Right cardiac atrium (tissue), 5 donors: ENCODE results near the gene CENPK. TPM values are rescaled to one million over a fixed set of nuclear protein-coding genes. Genes with fewer than 3 reads are reported as not detected.

Source experiments
- ATAC-seq, 2 donors: fragments of 200-7000 bp; cut with Tn5 transposase; one replicate each; pipeline versions ENCODE4 v1.8.0 to v1.9.1; 2020; ENCODE audit warnings: moderate library complexity in 2 of 2, mild to moderate bottlenecking in 1 of 2
- DNase-seq, 3 donors: peaks; one replicate each; pipeline ENCODE4 v3.0.0-alpha.2; 2020
- H3K27ac ChIP-seq: one replicate; pipeline ENCODE4 v1.5.1; 2013; ENCODE audit warnings: mild to moderate bottlenecking, low read length, control low read depth, moderate library complexity
- H3K27me3 ChIP-seq: one replicate; pipeline ENCODE4 v1.6.1; 2013; ENCODE audit not compliant: control insufficient read depth, insufficient read depth
- H3K4me1 ChIP-seq: one replicate; pipeline ENCODE4 v1.6.1; 2013; ENCODE audit warnings: low read length; ENCODE audit not compliant: control insufficient read depth, insufficient read depth
- H3K4me3 ChIP-seq: one replicate; pipeline ENCODE4 v1.5.1; 2013; ENCODE audit warnings: low read length, control low read depth
- H3K9me3 ChIP-seq: one replicate; pipeline ENCODE4 v1.6.1; 2013; ENCODE audit warnings: low read length; ENCODE audit not compliant: control insufficient read depth
- WGBS: extraction: QIAGEN DNeasy Blood & Tissue Kit; methylation state at CpG from one replicate; pipeline ENCODE4 v1.1.7; 2013; 5-methylcytosine and 5-hydroxymethylcytosine counted together
- intact Hi-C, 4 donors: fragments of 100-400 bp; cut with DNase I; formaldehyde crosslinking; loops; one replicate each; pipeline versions ENCODE4 v1.11.0 to v1.14.0; 2022 to 2023
- polyA plus RNA-seq: library from polyadenylated mRNA; stranded (reverse); fragments of 200-250 nt; gene quantifications from one replicate; pipeline ENCODE4 v1.2.3, GENCODE V29; 2013
- total RNA-seq, 4 donors: library from RNA; stranded (reverse); fragmentation: NEBNext Ultra II Directional; extraction: Animal tissue kit (Norgen Biotek cat#: 25700); gene quantifications; one replicate each; pipeline ENCODE4 v1.2.1, GENCODE V29; 2021
- donor health status: healthy with polysubstance abuse.
- donor health status: DM: no; HTN: yes; CAD: no.
- donor health status: DM: no; HTN: no; CAD: no.
- donor health status: DM: no; HTN: yes; CAD: no; lungs with severe emphysema.
- donor health status: DM: yes; HTN: yes; CAD: no.

The CENPK gene
- total and polyA plus RNA-seq, 5 donors, result 0.28 to 1.1 (median 0.86) TPM

DNA sequence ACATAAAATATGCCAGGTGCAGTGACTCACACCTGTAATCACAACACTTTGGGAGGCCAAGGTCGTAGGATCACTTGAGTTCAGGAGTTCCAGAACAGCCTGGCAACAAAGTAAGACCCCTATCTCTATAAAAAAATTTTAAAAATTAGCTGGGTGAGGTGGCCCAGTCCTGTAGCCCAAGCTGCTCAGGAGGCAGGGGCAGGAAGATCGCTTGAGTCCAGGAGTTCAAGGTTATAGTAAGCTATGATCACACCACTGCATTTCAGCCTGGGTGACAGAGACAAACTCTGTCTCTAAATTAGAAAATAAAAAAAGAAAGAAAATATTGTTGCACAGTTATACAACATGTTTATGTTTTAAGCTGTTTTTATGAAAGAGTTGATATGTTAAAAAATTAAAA is 6.8 kb downstream of the CENPK start:
- H3K27ac ChIP-seq, result no peak overlapping the region
- intact Hi-C loops, result no loop called here
- DNase-seq, result no peak
- no peaks in the 10 kb centered on the region for H3K27me3 ChIP-seq
- 95% methylated on average over 2 of the region's 2 CpGs for WGBS
- H3K4me1 ChIP-seq, result no peaks in the 10 kb centered on the region
- no peaks in the 10 kb centered on the region for H3K9me3 ChIP-seq
- no peak overlapping the region for H3K4me3 ChIP-seq
- no peak for ATAC-seq

DNA sequence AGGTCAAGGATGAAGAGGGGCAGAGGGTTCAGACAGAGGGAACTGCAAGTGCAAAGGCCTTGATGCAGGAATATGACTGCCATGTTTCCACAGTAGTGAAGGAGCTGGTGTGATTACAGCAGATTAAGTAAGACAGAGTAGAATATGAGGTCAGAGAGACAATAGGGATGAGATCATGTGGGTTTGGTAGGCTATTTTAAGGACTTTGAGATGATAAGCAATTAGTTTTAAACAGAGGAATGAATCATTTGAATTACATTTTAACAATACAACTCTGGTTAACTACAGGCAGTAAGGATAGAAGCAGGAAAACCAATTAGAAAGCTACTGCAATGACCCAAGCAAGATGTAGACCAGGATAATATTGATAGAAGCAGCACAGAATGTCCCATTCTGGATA is 7.7 kb downstream of the CENPK start:
- no peak for ATAC-seq
- H3K4me3 ChIP-seq, result no peak overlapping the region
- no peaks in the 10 kb centered on the region for H3K27me3 ChIP-seq
- no peak overlapping the region for H3K27ac ChIP-seq
- no peaks in the 10 kb centered on the region for H3K9me3 ChIP-seq
- intact Hi-C loops, result no loop called here
- no peak for DNase-seq
- no peaks in the 10 kb centered on the region for H3K4me1 ChIP-seq

DNA sequence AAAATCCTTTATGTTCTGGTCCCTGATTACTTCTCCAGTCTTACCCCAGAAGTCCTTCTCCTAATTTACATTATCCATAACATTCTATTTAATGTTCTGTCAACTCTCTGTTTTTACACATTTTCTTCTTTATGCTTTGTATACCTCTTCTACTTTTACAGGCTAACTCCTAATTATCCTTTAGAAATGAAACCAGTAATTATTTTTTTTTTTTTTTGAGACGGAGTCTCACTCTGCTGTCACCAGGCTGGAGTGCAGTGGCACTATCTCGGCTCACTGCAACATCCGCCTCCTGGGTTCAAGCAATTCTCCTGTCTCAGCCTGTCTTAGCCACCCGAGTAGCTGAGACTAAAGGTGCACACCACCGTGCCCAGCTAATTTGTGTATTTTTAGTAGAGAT is 9.0 kb downstream of the CENPK start:
- 89% methylated on average over 5 of the region's 5 CpGs for WGBS
- no peak overlapping the region for H3K4me3 ChIP-seq
- H3K9me3 ChIP-seq, result no peaks in the 10 kb centered on the region
- intact Hi-C loops, result no loop called here
- H3K27me3 ChIP-seq, result no peaks in the 10 kb centered on the region
- H3K27ac ChIP-seq, result no peak overlapping the region
- DNase-seq (no peak), ATAC-seq (no peak)
- H3K4me1 ChIP-seq, result no peaks in the 10 kb centered on the region

DNA sequence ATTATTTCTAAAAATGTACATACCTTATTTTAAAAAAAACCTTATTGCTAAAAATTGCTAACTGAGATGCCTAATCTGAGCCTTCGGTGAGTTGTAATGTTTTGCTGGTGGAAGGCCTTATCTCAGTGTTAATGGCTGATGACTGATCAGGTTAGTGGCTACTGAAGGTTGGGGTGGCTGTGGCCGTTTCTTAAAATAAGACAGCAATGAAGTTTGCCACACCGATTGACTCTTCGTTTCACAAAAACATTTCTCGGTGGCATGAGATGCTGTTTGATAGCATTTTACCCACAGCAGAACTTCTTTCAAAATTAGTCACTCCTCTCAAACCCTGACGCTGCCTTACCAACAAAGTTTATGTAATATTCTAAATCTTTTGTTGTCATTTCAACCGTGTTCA is 14.7 kb downstream of the CENPK start:
- no peaks in the 10 kb centered on the region for H3K27me3 ChIP-seq
- DNase-seq (no peak), ATAC-seq (no peak)
- WGBS, result 95% methylated on average over 7 of the region's 7 CpGs
- H3K4me1 ChIP-seq, result no peaks in the 10 kb centered on the region
- H3K4me3 ChIP-seq, result no peak overlapping the region
- intact Hi-C loops, result no loop called here
- no peaks in the 10 kb centered on the region for H3K9me3 ChIP-seq
- no peak overlapping the region for H3K27ac ChIP-seq

DNA sequence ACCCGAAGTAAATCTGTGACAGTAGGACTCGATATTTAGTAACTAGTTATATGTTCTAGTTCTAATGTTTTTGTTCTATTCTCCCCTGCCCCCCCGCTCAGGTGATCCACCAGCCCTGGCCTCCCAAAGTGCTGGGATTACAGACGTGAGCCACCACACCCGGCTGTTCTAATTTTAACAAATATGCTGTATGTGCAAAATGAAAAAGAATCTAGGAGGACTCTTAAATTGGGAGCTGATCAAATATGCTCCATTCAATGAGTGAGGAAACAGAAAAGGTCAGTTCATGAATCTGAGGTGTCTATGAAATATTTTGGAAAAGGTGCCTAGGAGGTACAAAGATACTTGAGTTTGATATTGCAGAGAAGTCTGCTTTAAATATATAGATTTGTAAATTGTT is 16.8 kb downstream of the CENPK start:
- WGBS, result 90% methylated on average over 5 of the region's 5 CpGs
- intact Hi-C loops, result no loop called here

DNA sequence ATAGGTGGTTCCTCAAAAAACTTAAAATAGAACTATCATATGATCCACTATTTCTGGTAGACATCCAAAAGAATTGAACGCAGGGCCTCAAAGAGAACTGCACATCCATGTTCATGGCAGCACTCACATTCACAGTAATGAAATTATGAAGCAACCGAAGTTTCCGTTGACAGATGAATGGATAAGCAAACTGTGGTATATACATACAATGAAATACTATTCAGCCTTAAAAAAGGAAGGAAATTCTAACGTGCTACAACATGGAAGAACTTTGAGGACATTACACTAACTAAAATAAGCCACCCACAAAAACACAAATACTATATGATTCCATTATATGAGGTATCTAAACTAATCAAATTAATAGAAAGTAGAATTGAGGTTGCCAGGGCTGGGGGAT is 18.5 kb downstream of the CENPK start:
- Histone ChIP-seq H3K9me3 (no peaks in the 10 kb centered on the region), H3K27me3 (no peaks in the 10 kb centered on the region), H3K4me3 (no peak overlapping the region), H3K4me1 (no peaks in the 10 kb centered on the region), H3K27ac (no peak overlapping the region)
- ATAC-seq, result no peak
- intact Hi-C loops, result no loop called here
- no peak for DNase-seq
- 96% methylated on average over 4 of the region's 4 CpGs for WGBS

More for the DNA sequence above, 16.8 kb downstream of the CENPK start:
- Histone ChIP-seq H3K9me3 (no peaks in the 10 kb centered on the region), H3K4me1 (no peaks in the 10 kb centered on the region), H3K27ac (no peak overlapping the region), H3K27me3 (no peaks in the 10 kb centered on the region), H3K4me3 (no peak overlapping the region)
- DNase-seq, result no peak
- no peak for ATAC-seq

DNA sequence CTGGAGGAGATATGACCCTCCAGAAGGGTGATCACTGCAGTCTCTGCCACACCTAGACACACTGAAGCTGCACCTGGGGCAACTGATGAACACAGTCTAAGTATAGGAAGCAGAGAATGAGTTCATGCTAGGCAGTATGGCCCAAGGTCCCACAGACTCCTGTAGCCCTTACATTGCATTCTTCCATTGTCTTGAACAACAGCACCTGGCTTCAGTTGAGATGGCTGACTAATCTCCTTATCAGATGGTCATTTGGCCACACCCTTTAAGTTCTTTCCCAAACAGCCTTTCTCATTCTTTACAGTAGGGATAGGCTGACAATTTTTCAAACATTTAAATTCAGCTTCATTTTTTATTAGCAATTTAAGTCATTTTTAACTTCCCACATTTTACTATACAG is 23.1 kb downstream of the CENPK start:
- ATAC-seq (no peak), DNase-seq (no peak)
- no peak overlapping the region for H3K27ac ChIP-seq
- no peaks in the 10 kb centered on the region for H3K27me3 ChIP-seq
- no peaks in the 10 kb centered on the region for H3K4me1 ChIP-seq
- intact Hi-C loops, result no loop called here
- H3K4me3 ChIP-seq, result no peak overlapping the region
- no peaks in the 10 kb centered on the region for H3K9me3 ChIP-seq

DNA sequence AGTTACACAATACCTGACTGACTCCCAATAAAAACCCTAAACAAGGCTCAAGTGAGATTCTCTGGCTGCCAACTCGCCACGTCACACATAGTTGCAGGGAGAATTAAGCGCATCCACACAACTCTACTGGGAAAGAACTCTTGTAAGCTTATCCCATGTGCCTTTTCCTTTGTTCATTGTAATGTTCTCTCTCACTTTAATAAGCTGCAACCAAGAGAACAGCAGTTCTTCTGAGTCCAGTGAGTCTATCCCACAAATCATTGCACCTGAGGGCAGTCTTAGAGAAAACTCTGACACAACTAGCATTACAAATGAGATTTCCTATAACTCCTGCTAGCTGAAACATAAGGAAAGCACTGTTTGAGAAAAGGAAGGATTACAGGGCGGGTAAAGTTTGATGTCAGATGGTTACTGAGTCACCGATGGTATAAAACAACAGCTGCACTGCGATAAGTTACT is 27.4 kb downstream of the CENPK start:
- H3K4me1 ChIP-seq, result no peaks in the 10 kb centered on the region
- ATAC-seq, result no peak
- 96% methylated on average over 6 of the region's 6 CpGs for WGBS
- no peak overlapping the region for H3K27ac ChIP-seq
- intact Hi-C loops, result no loop called here
- no peaks in the 10 kb centered on the region for H3K27me3 ChIP-seq
- H3K9me3 ChIP-seq, result no peaks in the 10 kb centered on the region
- no peak overlapping the region for H3K4me3 ChIP-seq
- DNase-seq, result no peak

DNA sequence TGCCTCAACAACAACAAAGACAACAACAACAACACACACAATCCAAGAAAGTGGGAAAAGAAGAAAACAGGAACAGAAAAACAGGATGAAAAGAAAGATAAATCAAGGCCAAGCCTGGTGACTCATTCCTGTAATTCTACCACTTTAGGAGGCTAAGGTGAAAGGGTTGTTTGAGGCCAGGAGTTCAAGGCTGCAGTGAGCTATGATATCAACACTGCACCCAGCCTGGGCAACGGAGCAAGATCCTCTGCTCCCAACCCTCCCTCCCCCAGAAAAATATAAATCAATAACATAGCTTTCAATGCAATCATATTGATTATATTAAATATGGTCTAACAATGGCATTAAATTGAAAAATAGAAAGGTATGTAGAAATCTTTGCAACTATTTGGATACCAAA is 32.1 kb downstream of the CENPK start:
- Histone ChIP-seq H3K9me3 (no peaks in the 10 kb centered on the region), H3K4me3 (no peak overlapping the region), H3K27me3 (no peaks in the 10 kb centered on the region), H3K4me1 (no peaks in the 10 kb centered on the region), H3K27ac (no peak overlapping the region)
- DNase-seq (no peak), ATAC-seq (no peak)
- intact Hi-C loops, result no loop called here
- WGBS, result 98% methylated on average over 1 of the region's 1 CpG

DNA sequence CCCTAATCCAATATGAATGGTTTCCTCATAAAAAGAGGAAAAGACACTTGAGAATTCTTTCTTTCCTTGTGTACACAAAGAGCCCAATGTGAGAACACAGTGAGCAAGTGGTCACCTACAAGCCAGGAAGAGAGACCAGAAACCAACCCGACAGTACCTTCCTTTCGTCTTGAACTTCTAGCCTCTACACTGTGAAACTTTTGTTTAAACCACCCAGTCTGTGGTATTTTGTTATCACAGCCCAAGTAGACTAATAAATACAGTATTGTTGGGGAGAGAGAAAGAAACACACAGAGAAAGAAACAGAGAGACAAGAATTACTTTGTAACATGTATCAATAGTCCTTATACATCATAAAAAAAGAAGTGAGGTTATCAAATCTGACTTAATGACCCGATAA is 37.2 kb downstream of the CENPK start:
- no peak for ATAC-seq
- intact Hi-C loops, result no loop called here

DNA sequence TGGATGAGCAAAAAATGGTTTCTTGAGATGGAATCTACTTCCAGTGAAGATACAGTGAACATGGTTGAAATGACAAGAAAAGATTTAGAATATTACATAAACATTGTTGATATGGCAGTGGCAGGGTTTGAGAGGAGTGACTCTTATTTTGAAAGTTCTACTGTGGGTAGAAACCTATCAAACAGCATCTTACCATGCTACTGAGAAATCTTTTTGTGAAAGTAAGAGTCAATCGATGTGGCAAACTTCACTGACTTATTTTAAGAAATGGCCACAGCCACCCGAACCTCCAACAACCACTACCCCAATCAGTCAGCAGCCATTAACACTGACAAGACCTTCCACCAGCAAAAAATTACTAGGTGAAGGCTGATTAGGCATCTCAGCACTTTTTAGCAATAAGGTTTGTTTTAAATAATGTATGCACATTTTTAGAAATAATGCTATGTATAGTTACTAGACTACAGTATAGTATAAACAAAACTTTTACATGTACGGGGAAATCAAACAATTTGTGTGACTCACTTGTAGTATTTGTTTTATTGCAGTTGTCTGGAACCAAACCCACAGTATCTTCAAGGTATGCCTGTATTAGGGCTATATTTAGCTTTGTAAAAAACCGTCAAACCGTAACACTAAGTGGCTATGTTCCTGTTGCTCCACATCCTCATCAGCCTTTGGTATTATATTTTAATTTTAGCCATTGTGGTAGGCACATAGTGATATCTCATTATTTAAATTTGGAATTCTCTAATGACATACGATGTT is 50.6 kb downstream of the CENPK start:
- Histone ChIP-seq H3K9me3 (no peaks in the 10 kb centered on the region), H3K27ac (no peak overlapping the region), H3K27me3 (no peaks in the 10 kb centered on the region), H3K4me3 (no peak overlapping the region), H3K4me1 (no peaks in the 10 kb centered on the region)
- intact Hi-C loops, result no loop called here
- DNase-seq, result no peak
- WGBS, result 74% methylated on average over 6 of the region's 6 CpGs
- ATAC-seq, result no peak

More for the DNA sequence above, 37.2 kb downstream of the CENPK start:
- no peak overlapping the region for H3K4me3 ChIP-seq
- H3K27ac ChIP-seq, result no peak overlapping the region
- 87% methylated on average over 3 of the region's 3 CpGs for WGBS
- no peak for DNase-seq
- H3K9me3 ChIP-seq, result no peaks in the 10 kb centered on the region
- H3K4me1 ChIP-seq, result no peaks in the 10 kb centered on the region
- H3K27me3 ChIP-seq, result no peaks in the 10 kb centered on the region

DNA sequence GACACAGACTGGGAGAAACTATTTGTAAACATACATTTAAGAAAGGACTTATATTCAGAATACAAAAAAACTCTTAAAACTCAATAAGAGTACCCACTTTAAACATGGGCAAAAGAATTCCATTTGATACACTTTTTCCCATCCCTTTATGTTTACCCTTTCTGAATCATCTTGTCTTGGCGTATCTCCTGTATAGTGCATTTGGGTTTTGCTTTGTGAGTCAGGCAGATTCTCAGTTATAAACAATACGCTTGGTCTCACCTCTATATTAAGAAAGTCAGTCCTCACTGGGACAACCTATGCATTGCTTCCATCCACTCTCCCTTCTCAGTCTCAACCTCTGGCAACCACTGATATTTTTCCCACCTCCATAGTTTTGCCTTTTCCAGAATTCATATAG is 54.0 kb downstream of the CENPK start:
- H3K27me3 ChIP-seq, result no peaks in the 10 kb centered on the region
- H3K27ac ChIP-seq, result no peak overlapping the region
- DNase-seq (no peak), ATAC-seq (no peak)
- intact Hi-C loops, result no loop called here
- 97% methylated on average over 2 of the region's 2 CpGs for WGBS
- no peaks in the 10 kb centered on the region for H3K4me1 ChIP-seq
- no peaks in the 10 kb centered on the region for H3K9me3 ChIP-seq
- H3K4me3 ChIP-seq, result no peak overlapping the region
